Adrenal gland (tissue), 12 donors: Measurements from ENCODE around the gene LRRC57. TPM values are rescaled to one million over a fixed set of nuclear protein-coding genes. Genes with fewer than 3 reads are reported as not detected.

ENCODE experiments used
- DNase-seq, 7 donors: peaks; one replicate each; pipeline ENCODE4 v3.0.0-alpha.2; 2019 to 2020
- H3K27ac ChIP-seq, 5 donors: fragments of 200-600 bp; sonication (generic) in 4 of 5; 1 replicate in 3 of 5; 2 replicates in 2 of 5; pipeline versions ENCODE4 v1.5.1 to v1.8.0; 2016 to 2020; ENCODE audit warnings: mild to moderate bottlenecking in 1 of 5
- H3K27me3 ChIP-seq: fragments of 200-600 bp; 2 replicates; pipeline ENCODE4 v1.8.0; 2021
- H3K36me3 ChIP-seq, 2 donors: fragments of 200-600 bp; replicated peaks in 1 of 2; 1 replicate in 1 of 2; 2 replicates in 1 of 2; pipeline versions ENCODE4 v1.5.1 to v1.8.0; 2018 to 2022
- H3K4me1 ChIP-seq, 2 donors: fragments of 200-600 bp; replicated peaks in 1 of 2; 1 replicate in 1 of 2; 2 replicates in 1 of 2; pipeline versions ENCODE4 v1.5.1 to v1.8.0; 2018 to 2021
- H3K4me3 ChIP-seq, 4 donors: fragments of 200-600 bp; sonication (generic) in 3 of 4; one replicate each; pipeline ENCODE4 v1.5.1; 2016 to 2018
- H3K9me3 ChIP-seq, 3 donors: fragments of 200-600 bp; sonication (generic) in 1 of 3; replicated peaks in 1 of 3; 1 replicate in 2 of 3; 2 replicates in 1 of 3; pipeline versions ENCODE4 v1.5.1 to v1.8.0; 2016 to 2021
- POLR2A ChIP-seq, 2 donors: fragments of 450-650 bp; IDR thresholded peaks; one replicate each; pipeline ENCODE4 v1.6.1; 2017; ENCODE audit warnings: antibody characterized with exemption in 2 of 2, mild to moderate bottlenecking in 2 of 2, moderate library complexity in 1 of 2
- WGBS, 4 donors: extraction: QIAGEN DNeasy Blood & Tissue Kit in 2 of 4; methylation state at CpG; one replicate each; pipeline versions ENCODE4 v1.1.5 to v1.1.7; 2013 to 2017; 5-methylcytosine and 5-hydroxymethylcytosine counted together
- intact Hi-C, 2 donors: fragments of 100-400 bp; cut with DNase I; formaldehyde crosslinking; loops; one replicate each; pipeline versions ENCODE4 v1.14.1 to v1.15.0; 2022 to 2023
- polyA plus RNA-seq, 3 donors: library from polyadenylated mRNA; stranded (reverse); fragments of 200-250 nt in 2 of 3; fragments of 350-450 nt in 1 of 3; fragmentation: Illumina TruSeq in 1 of 3; extraction: RNeasy Lipid Tissue Mini Kit (QIAGEN cat#74804) in 1 of 3; gene quantifications; one replicate each; pipeline ENCODE4 v1.2.3, GENCODE V29; 2013 to 2014
- total RNA-seq, 9 donors: library from RNA; depleted of rRNA in 4 of 9; stranded (reverse); fragments of >200 nt in 4 of 9; fragments of 120-200 nt in 1 of 9; fragmentation: NEBNext Ultra II Directional in 1 of 9; extraction: Animal tissue kit (Norgen Biotek cat#: 25700) in 1 of 9; gene quantifications; one replicate each; pipeline versions ENCODE4 v1.1.0 to v1.2.4, GENCODE V29; 2013 to 2023
- TF ChIP-seq, protein P1 (sequence below), 6 experiments: fragments of 450-650 bp in 4 of 6; fragments of 200-600 bp in 2 of 6; sonication (generic) in 1 of 6; IDR thresholded peaks; 1 replicate in 5 of 6; 2 replicates in 1 of 6; pipeline versions ENCODE4 v1.5.1 to v1.8.0; 2016 to 2021; ENCODE audit warnings: antibody characterized with exemption in 6 of 6, mild to moderate bottlenecking in 2 of 6, moderate library complexity in 1 of 6
- donor health status: healthy with polysubstance abuse.
- donor health status: Bipolar disorder and iron deficiency.
- donor health status: DM: yes; HTN: yes; CAD: no.
- donor health status: DM: no; HTN: no; CAD: no.
- donor health status: DM: no; HTN: no; CAD: no.
- donor health status: DM: yes; HTN: yes; CAD: no.

LRRC57 gene
- total and polyA plus RNA-seq, 12 donors, result 3.3 to 26.2 (median 16.5) TPM

DNA sequence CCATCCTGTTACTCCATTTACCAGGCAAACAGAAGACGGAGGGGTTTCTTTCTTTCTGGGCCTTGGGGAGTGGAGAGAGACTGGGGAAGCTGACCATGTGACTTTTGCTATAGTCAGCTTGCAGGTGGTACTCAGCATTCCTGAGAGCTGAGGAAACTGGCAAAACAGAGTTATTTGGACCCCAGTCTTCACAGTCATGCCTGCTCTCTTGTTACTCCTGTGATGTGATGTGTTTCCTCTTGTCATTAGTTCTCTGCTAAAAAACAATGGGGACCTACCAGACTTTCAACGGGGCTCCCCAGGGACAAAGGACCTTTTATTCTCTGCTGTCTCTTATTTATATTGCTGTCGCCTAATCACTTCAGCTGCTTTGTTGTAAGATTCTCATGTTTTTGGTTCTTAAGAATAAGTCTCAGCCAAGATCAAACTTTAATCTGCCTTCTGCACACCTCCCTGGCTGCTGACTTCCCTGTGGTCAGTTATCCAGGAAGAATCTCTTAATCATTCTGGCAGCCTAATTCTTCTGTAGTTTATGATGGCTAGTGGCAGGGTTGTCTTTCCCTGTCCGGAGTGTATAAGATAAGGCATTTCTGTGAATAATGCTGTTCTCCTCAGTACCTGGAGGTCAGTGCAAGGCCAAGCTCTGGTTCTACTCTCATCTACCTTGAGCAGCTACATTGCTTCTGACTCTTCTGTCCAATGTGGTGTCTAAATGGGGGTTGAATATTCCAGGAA is 35.6 kb upstream of the LRRC57 start:
- Histone ChIP-seq H3K9me3 (no peaks in the 10 kb centered on the region), H3K4me1 (peaks cover 18 to 19% of the 10 kb centered on the region in 2 donors), H3K4me3 (no peak overlapping the region), H3K36me3 (no peaks in the 10 kb centered on the region), H3K27me3 (no peaks in the 10 kb centered on the region), H3K27ac (peak overlapping the region in 1 of 5 donors; percentile 22)
- no peak for TF ChIP-seq POLR2A (IDR thresholded peaks at IDR 0.05)
- TF ChIP-seq, protein P1, sequence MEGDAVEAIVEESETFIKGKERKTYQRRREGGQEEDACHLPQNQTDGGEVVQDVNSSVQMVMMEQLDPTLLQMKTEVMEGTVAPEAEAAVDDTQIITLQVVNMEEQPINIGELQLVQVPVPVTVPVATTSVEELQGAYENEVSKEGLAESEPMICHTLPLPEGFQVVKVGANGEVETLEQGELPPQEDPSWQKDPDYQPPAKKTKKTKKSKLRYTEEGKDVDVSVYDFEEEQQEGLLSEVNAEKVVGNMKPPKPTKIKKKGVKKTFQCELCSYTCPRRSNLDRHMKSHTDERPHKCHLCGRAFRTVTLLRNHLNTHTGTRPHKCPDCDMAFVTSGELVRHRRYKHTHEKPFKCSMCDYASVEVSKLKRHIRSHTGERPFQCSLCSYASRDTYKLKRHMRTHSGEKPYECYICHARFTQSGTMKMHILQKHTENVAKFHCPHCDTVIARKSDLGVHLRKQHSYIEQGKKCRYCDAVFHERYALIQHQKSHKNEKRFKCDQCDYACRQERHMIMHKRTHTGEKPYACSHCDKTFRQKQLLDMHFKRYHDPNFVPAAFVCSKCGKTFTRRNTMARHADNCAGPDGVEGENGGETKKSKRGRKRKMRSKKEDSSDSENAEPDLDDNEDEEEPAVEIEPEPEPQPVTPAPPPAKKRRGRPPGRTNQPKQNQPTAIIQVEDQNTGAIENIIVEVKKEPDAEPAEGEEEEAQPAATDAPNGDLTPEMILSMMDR (IDR thresholded peaks at IDR 0.05), result no peak
- WGBS, 4 donors, result 59 to 70% (median 63%) methylated on average over 4 of the region's 4 CpGs
- DNase-seq, result no peak
- intact Hi-C loops, result no loop called here

DNA sequence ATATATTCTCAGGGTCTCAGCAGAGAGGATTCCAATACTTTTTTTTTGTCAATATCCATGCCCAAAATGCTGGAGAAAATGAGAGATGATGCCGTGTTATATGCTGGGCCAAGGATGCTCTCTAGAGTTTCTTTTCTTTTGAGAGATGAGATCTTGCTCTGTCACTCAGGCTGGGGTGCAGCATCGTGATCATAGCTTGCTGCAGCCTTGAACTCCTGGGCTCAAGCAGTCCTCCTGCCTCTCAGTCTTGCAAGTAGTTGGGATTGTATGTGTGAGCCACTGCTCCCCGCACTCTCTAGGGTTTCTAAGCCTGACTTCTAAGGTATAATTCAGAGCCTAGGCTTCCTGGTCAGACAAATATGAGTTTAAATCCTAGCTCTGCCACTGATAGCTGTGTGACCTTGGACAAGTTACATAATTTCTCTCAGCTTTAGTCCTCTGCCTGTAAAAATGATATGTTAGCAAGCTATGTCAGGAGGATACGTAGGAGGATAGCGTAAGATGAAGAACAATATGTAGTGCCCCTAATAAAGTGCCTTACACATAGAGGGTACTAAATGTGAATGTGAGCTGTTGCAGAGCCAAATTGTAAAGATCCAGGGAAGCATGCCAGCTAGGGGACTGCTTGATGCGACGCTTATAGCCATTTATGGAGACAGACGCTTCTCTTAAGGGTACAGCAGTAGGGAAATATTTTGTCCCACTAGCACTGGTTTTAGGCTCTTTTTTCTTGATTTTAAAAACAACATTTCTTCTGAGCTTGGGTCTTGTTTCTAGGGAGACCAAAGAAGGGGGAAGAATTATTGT is 34.2 kb upstream of the LRRC57 start:
- no peak overlapping the region for H3K4me3 ChIP-seq
- DNase-seq, result peak in 2 of 7 donors; percentile 14 to 37
- peaks cover 19 to 25% of the 10 kb centered on the region in 2 donors for H3K4me1 ChIP-seq
- TF ChIP-seq, protein P1 (IDR thresholded peaks at IDR 0.05), result no peak
- H3K36me3 ChIP-seq, result no peaks in the 10 kb centered on the region
- WGBS, 4 donors, result 41 to 55% (median 47%) methylated on average over 8 of the region's 8 CpGs
- no peaks in the 10 kb centered on the region for H3K27me3 ChIP-seq
- intact Hi-C loops, result no loop called here
- H3K9me3 ChIP-seq, result no peaks in the 10 kb centered on the region
- H3K27ac ChIP-seq, result peak overlapping the region in 1 of 5 donors; percentile 66

DNA sequence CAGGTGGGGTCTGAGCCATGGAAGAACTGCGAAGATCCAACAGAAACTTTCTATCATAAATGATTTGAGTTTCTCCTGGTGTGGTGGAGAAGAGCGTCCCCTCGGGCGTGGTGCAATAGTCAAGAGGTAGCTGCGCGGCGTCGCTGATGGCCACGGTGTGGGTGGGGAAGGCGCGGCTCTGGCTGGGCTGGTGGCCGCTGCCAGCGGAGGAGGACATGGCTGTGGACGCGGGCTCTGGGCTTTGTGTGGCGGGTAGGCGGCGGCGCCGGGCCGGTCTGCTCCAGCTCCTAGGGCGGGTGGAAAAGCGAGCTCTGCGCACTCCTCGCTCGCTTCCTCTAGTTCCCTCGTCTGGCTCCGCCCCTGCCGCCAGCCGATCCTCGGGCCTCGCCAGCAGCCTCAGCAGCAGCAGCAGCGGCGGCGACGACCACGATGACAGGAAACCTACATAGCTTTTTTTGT is 32.7 kb upstream of the LRRC57 start:
- peak overlapping the region in 1 of 4 donors; percentile 42 for H3K4me3 ChIP-seq
- intact Hi-C loops, result no loop called here

More for the DNA sequence above, 32.7 kb upstream of the LRRC57 start:
- Histone ChIP-seq H3K9me3 (no peaks in the 10 kb centered on the region), H3K4me1 (peaks cover 19 to 37% of the 10 kb centered on the region in 2 donors), H3K27me3 (no peaks in the 10 kb centered on the region), H3K27ac (peak overlapping the region in 3 of 5 donors; percentile 30 to 74 (median 66)), H3K36me3 (no peaks in the 10 kb centered on the region)
- TF ChIP-seq, protein P1 (IDR thresholded peaks at IDR 0.05), result no peak
- TF ChIP-seq POLR2A (IDR thresholded peaks at IDR 0.05), result peak in 1 of 2 donors; percentile 69
- DNase-seq, result peak; percentile 67 to 90 (median 86)
- 1 to 3% (median 2%) methylated on average over 24 to 37 of the region's 37 CpGs for WGBS, 4 donors
